PC-9 (cell line): ENCODE measurements around the gene TOPBP1. TPM values are rescaled to one million over a fixed set of nuclear protein-coding genes. Genes with fewer than 3 reads are reported as not detected.

Experiments
- BruUV-seq: library from RNA; stranded (reverse); fragments of 400-500 nt; replicated peaks from 2 replicates; lab custom pipeline; 2021; lab: Mats Ljungman, UMichigan
- CTCF ChIA-PET: fragments of 300-600 bp; sonication (Branson Sonifier 250); formaldehyde crosslinking; loops from one replicate; lab custom pipeline; 2022; ENCODE audit warnings: antibody characterized with exemption; lab: Charles Lee
- POLR2A ChIA-PET: fragments of 300-600 bp; sonication (Branson Sonifier 250); formaldehyde crosslinking; loops from one replicate; lab custom pipeline; 2022; ENCODE audit warnings: antibody characterized with exemption; ENCODE audit not compliant: unreplicated experiment; lab: Charles Lee
- DNase-seq, 2 experiments: peaks; one replicate each; pipeline versions ENCODE4 v3.0.0 to v3.0.0-alpha.2; 2015 to 2022; ENCODE audit warnings: mixed read lengths in 1 of 2
- H2AFZ ChIP-seq: fragments of 200-600 bp; sonication (generic); 2 replicates; pipeline ENCODE4 v1.8.1; 2017; ENCODE audit warnings: antibody characterized with exemption
- H3F3A ChIP-seq: fragments of 200-600 bp; sonication (generic); 2 replicates; pipeline ENCODE4 v1.8.1; 2017; ENCODE audit warnings: antibody characterized with exemption, mild to moderate bottlenecking, low read depth; ENCODE audit not compliant: insufficient read depth
- H3K27ac ChIP-seq: fragments of 200-600 bp; sonication (generic); 2 replicates; pipeline ENCODE4 v1.6.1; 2016; ENCODE audit warnings: mixed run types
- H3K27me3 ChIP-seq: fragments of 200-600 bp; sonication (generic); 2 replicates; pipeline ENCODE4 v1.6.1; 2016; ENCODE audit warnings: low read depth, mixed run types; ENCODE audit not compliant: insufficient read depth
- H3K36me3 ChIP-seq: fragments of 200-600 bp; sonication (generic); 2 replicates; pipeline ENCODE4 v1.6.1; 2016; ENCODE audit warnings: low read depth, mixed run types
- H3K4me1 ChIP-seq: fragments of 200-600 bp; sonication (generic); replicated peaks from 2 replicates; pipeline ENCODE4 v1.6.1; 2016; ENCODE audit warnings: mixed run types; ENCODE audit not compliant: insufficient read depth
- H3K4me2 ChIP-seq: fragments of 200-600 bp; sonication (generic); 2 replicates; pipeline ENCODE4 v1.6.1; 2017; ENCODE audit warnings: mixed run types
- H3K4me3 ChIP-seq: fragments of 200-600 bp; sonication (generic); 2 replicates; pipeline ENCODE4 v1.6.1; 2016; ENCODE audit warnings: mixed run types
- H3K79me2 ChIP-seq: fragments of 200-600 bp; sonication (generic); 2 replicates; pipeline ENCODE4 v1.6.1; 2017; ENCODE audit warnings: low read depth, mixed run types
- H3K9me2 ChIP-seq: fragments of 200-600 bp; sonication (generic); 2 replicates; pipeline ENCODE4 v1.8.1; 2017; ENCODE audit warnings: mild to moderate bottlenecking; ENCODE audit not compliant: insufficient read depth
- H3K9me3 ChIP-seq: fragments of 200-600 bp; sonication (generic); 2 replicates; pipeline ENCODE4 v1.8.1; 2016; ENCODE audit warnings: low read depth; ENCODE audit not compliant: insufficient read depth
- H4K20me1 ChIP-seq: fragments of 200-600 bp; sonication (generic); 2 replicates; pipeline ENCODE4 v1.8.1; 2017; ENCODE audit not compliant: insufficient read depth
- EZH2 ChIP-seq: fragments of 200-600 bp; sonication (generic); IDR thresholded peaks from 2 replicates; pipeline ENCODE4 v1.8.0; 2017; ENCODE audit warnings: antibody characterized with exemption, low read depth
- intact Hi-C: fragments of 100-400 bp; cut with micrococcal nuclease; formaldehyde crosslinking; loops from one replicate; pipeline ENCODE4 v1.10.0; 2022; ENCODE audit not compliant: unreplicated experiment
- total RNA-seq: library from RNA; stranded (reverse); gene quantifications from 2 replicates; pipeline ENCODE4 v1.2.3, GENCODE V29; 2021
- TF ChIP-seq, protein P1 (sequence below): fragments of 200-600 bp; sonication (generic); conservative IDR thresholded peaks from 2 replicates; pipeline ENCODE4 v1.6.1; 2017; ENCODE audit warnings: mixed run types, antibody characterized with exemption, mild to moderate bottlenecking, moderate library complexity

Gene TOPBP1
- total RNA-seq, 1 experiment from 2014 or later = 52.2 TPM

GRCh38 chr3:133697960-133698359 lies 36.2 kb upstream of the TOPBP1 start:
- intact Hi-C loops = no loop called here
- H3K27me3 ChIP-seq = no peaks in the 10 kb centered on the region
- no TSS peak for BruUV-seq
- no peak for DNase-seq
- no peaks in the 10 kb centered on the region for H3F3A ChIP-seq
- ChIA-PET CTCF (no interaction called here), POLR2A (no interaction called here)
- H3K79me2 ChIP-seq = no peaks in the 10 kb centered on the region
- H3K9me2 ChIP-seq = no peaks in the 10 kb centered on the region
- H3K4me3 ChIP-seq = no peak overlapping the region
- no peaks in the 10 kb centered on the region for H3K9me3 ChIP-seq
- H2AFZ ChIP-seq = no peak overlapping the region
- no peak overlapping the region for H3K4me2 ChIP-seq
- no peaks in the 10 kb centered on the region for H4K20me1 ChIP-seq
- no peaks in the 10 kb centered on the region for H3K4me1 ChIP-seq
- no peak for TF ChIP-seq EZH2
- TF ChIP-seq, protein P1, sequence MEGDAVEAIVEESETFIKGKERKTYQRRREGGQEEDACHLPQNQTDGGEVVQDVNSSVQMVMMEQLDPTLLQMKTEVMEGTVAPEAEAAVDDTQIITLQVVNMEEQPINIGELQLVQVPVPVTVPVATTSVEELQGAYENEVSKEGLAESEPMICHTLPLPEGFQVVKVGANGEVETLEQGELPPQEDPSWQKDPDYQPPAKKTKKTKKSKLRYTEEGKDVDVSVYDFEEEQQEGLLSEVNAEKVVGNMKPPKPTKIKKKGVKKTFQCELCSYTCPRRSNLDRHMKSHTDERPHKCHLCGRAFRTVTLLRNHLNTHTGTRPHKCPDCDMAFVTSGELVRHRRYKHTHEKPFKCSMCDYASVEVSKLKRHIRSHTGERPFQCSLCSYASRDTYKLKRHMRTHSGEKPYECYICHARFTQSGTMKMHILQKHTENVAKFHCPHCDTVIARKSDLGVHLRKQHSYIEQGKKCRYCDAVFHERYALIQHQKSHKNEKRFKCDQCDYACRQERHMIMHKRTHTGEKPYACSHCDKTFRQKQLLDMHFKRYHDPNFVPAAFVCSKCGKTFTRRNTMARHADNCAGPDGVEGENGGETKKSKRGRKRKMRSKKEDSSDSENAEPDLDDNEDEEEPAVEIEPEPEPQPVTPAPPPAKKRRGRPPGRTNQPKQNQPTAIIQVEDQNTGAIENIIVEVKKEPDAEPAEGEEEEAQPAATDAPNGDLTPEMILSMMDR = no peak
- no peaks in the 10 kb centered on the region for H3K36me3 ChIP-seq
- no peak overlapping the region for H3K27ac ChIP-seq

- no peak overlapping the region for H3K4me3 ChIP-seq
- DNase-seq = no peak
- no peaks in the 10 kb centered on the region for H3K79me2 ChIP-seq
- H3K4me2 ChIP-seq = no peak overlapping the region
- H3K4me1 ChIP-seq = no peaks in the 10 kb centered on the region
- H3K9me2 ChIP-seq = no peaks in the 10 kb centered on the region
- no peaks in the 10 kb centered on the region for H3F3A ChIP-seq
- H3K36me3 ChIP-seq = no peaks in the 10 kb centered on the region
- ChIA-PET POLR2A (no interaction called here), CTCF (no interaction called here)
- no TSS peak for BruUV-seq
- H3K27me3 ChIP-seq = no peaks in the 10 kb centered on the region
- H3K9me3 ChIP-seq = no peaks in the 10 kb centered on the region
- no peaks in the 10 kb centered on the region for H4K20me1 ChIP-seq
- intact Hi-C loops = no loop called here
- TF ChIP-seq, protein P1 = no peak
- TF ChIP-seq EZH2 = no peak
- no peak overlapping the region for H3K27ac ChIP-seq
- H2AFZ ChIP-seq = no peak overlapping the region
Observed at GRCh38 chr3:133695560-133696171, 33.9 kb upstream of the TOPBP1 start.

- H3K9me3 ChIP-seq = no peaks in the 10 kb centered on the region
- H2AFZ ChIP-seq = no peak overlapping the region
- no peak overlapping the region for H3K27ac ChIP-seq
- intact Hi-C loops = no loop called here
- TF ChIP-seq EZH2 = no peak
- H3K9me2 ChIP-seq = 0 out of 2 replicates have a peak, but pooled peaks cover 3% of the 10 kb centered on the region
- no peaks in the 10 kb centered on the region for H3K4me1 ChIP-seq
- no TSS peak for BruUV-seq
- CTCF ChIA-PET = no interaction called here
- no peaks in the 10 kb centered on the region for H3F3A ChIP-seq
- DNase-seq = no peak
- no peak overlapping the region for H3K4me2 ChIP-seq
- no peaks in the 10 kb centered on the region for H4K20me1 ChIP-seq
- POLR2A ChIA-PET = no interaction called here
- H3K4me3 ChIP-seq = no peak overlapping the region
- no peaks in the 10 kb centered on the region for H3K27me3 ChIP-seq
- H3K79me2 ChIP-seq = no peaks in the 10 kb centered on the region
- H3K36me3 ChIP-seq = no peaks in the 10 kb centered on the region
Observed at GRCh38 chr3:133694288-133695268, 32.8 kb upstream of the TOPBP1 start.
